Measurements from ENCODE around the gene UBFD1.
"Not testable (repeated sequence)": the region's sequence is repeated elsewhere in the genome, so short reads cannot be mapped to it uniquely, and the experiment has no call there.

UBFD1 gene

GRCh38 chr16:23579371-23579770 lies 21.8 kb downstream of the UBFD1 start:
- Histone ChIP-seq H4K20me1 (ENCODE audit: insufficient read depth, low read length) (no peaks in the 10 kb centered on the region), H3K79me2 (ENCODE audit: low read length) (no peaks in the 10 kb centered on the region), H3K4me1 (ENCODE audit: low read length) (no peaks in the 10 kb centered on the region), H3K36me3 (replicated peaks; ENCODE audit: low read depth, low read length) (peaks cover 34% of the 10 kb centered on the region), H3K4me3 (ENCODE audit: low read length) (no peak overlapping the region), H3K9ac (ENCODE audit: low read length) (no peak overlapping the region), H3K9me3 (ENCODE audit: insufficient read depth, low read length) (no peaks in the 10 kb centered on the region), H2AFZ (ENCODE audit: low read depth, low read length) (no peak overlapping the region), H3K4me2 (ENCODE audit: low read length) (no peak overlapping the region), H3K27me3 (ENCODE audit: low read depth, low read length) (no peaks in the 10 kb centered on the region), H3K27ac (ENCODE audit: low read length) (no peak overlapping the region)
- TF ChIP-seq EZH2phosphoT487 (IDR thresholded peaks at IDR 0.05; ENCODE audit: low read depth) = no peak
- TF ChIP-seq CTCF (IDR thresholded peaks at IDR 0.05; ENCODE audit: low read depth, low read length) = no peak

DNA sequence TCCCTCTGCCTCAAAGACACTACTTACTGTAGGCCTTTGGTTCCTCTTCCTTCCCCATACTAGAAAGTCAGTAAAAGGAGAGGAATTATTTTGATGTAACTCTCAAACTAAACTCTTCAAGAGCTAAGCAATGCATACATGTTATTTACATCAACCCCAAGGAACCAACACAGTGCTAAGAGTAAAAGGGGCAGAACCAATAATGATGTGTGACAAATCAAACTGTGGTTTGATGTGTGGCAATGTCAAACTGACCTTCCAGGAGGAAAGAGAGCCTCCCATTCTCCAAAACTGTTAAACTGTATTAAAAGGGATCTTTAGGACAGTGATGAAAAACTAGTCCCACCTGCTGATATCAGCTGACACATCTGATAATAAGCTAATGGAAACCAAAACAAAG lies 22.9 kb downstream of the UBFD1 start:
- no peak overlapping the region for H2AFZ ChIP-seq (ENCODE audit: low read depth, low read length)
- no peaks in the 10 kb centered on the region for H3K9me3 ChIP-seq (ENCODE audit: insufficient read depth, low read length)
- H3K36me3 ChIP-seq (replicated peaks; ENCODE audit: low read depth, low read length) = peaks cover 37% of the 10 kb centered on the region
- no peak for TF ChIP-seq CTCF (IDR thresholded peaks at IDR 0.05; ENCODE audit: low read depth, low read length)
- TF ChIP-seq EZH2phosphoT487 (IDR thresholded peaks at IDR 0.05; ENCODE audit: low read depth) = no peak
- H4K20me1 ChIP-seq (ENCODE audit: insufficient read depth, low read length) = no peaks in the 10 kb centered on the region
- no peak overlapping the region for H3K4me2 ChIP-seq (ENCODE audit: low read length)
- H3K27me3 ChIP-seq (ENCODE audit: low read depth, low read length) = no peaks in the 10 kb centered on the region
- no peaks in the 10 kb centered on the region for H3K4me1 ChIP-seq (ENCODE audit: low read length)
- H3K79me2 ChIP-seq (ENCODE audit: low read length) = no peaks in the 10 kb centered on the region
- no peak overlapping the region for H3K4me3 ChIP-seq (ENCODE audit: low read length)
- H3K9ac ChIP-seq (ENCODE audit: low read length) = no peak overlapping the region
- H3K27ac ChIP-seq (ENCODE audit: low read length) = no peak overlapping the region

DNA sequence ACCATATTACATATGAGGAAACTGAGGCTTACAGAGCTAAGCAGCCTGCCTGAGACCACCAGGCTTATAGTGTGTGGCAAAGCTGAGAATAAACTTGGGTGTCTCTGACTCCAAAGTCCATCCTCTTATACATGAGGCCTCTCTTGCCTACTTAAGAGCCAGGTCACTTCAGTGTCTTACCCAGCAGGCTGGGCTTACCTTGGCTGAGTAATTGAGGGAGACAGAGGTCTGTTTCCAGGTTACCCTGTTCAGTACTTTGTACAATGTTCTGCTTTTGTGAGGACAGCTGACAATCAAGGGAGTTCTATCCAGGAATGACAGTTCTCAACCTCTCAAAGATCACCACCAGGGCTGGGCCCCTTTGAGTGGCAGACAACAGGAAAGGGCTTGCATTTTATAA lies 24.2 kb downstream of the UBFD1 start:
- no peaks in the 10 kb centered on the region for H3K27me3 ChIP-seq (ENCODE audit: low read depth, low read length)
- peaks cover 41% of the 10 kb centered on the region for H3K36me3 ChIP-seq (replicated peaks; ENCODE audit: low read depth, low read length)
- no peaks in the 10 kb centered on the region for H3K9me3 ChIP-seq (ENCODE audit: insufficient read depth, low read length)
- no peak overlapping the region for H3K4me2 ChIP-seq (ENCODE audit: low read length)
- no peak overlapping the region for H3K9ac ChIP-seq (ENCODE audit: low read length)
- H3K4me1 ChIP-seq (ENCODE audit: low read length) = no peaks in the 10 kb centered on the region
- no peak overlapping the region for H2AFZ ChIP-seq (ENCODE audit: low read depth, low read length)
- peaks cover 4% of the 10 kb centered on the region; the same call in 1 of the 2 replicates for H3K79me2 ChIP-seq (ENCODE audit: low read length)
- no peak overlapping the region for H3K27ac ChIP-seq (ENCODE audit: low read length)
- TF ChIP-seq CTCF (IDR thresholded peaks at IDR 0.05; ENCODE audit: low read depth, low read length) (no peak), EZH2phosphoT487 (IDR thresholded peaks at IDR 0.05; ENCODE audit: low read depth) (no peak)
- H4K20me1 ChIP-seq (ENCODE audit: insufficient read depth, low read length) = no peaks in the 10 kb centered on the region
- no peak overlapping the region for H3K4me3 ChIP-seq (ENCODE audit: low read length)

GRCh38 chr16:23583271-23583670 lies 25.7 kb downstream of the UBFD1 start:
- H3K9me3 ChIP-seq (ENCODE audit: insufficient read depth, low read length); H4K20me1 ChIP-seq (ENCODE audit: insufficient read depth, low read length); H2AFZ ChIP-seq (ENCODE audit: low read depth, low read length); H3K27me3 ChIP-seq (ENCODE audit: low read depth, low read length); H3K4me3 ChIP-seq (ENCODE audit: low read length); H3K4me2 ChIP-seq (ENCODE audit: low read length); H3K4me1 ChIP-seq (ENCODE audit: low read length); H3K9ac ChIP-seq (ENCODE audit: low read length); H3K27ac ChIP-seq (ENCODE audit: low read length): not testable (repeated sequence)
- H3K36me3 ChIP-seq (replicated peaks; ENCODE audit: low read depth, low read length) = peaks cover 46% of the 10 kb centered on the region
- peaks cover 17% of the 10 kb centered on the region for H3K79me2 ChIP-seq (ENCODE audit: low read length)

Measured in OCI-LY3 (cell line).